Upper lobe of left lung (tissue), 4 donors: ENCODE results near the gene HOXB4.

Experiments used
- CTCF ChIP-seq, 6 experiments: fragments of 450-650 bp in 4 of 6; fragments of 200-600 bp in 2 of 6; sonication (generic) in 2 of 6; IDR thresholded peaks; one replicate each; pipeline ENCODE4 v1.5.1; 2016 to 2019; ENCODE audit warnings: antibody characterized with exemption in 6 of 6
- EP300 ChIP-seq, 4 donors: sonication (generic); formaldehyde crosslinking; IDR thresholded peaks; one replicate each; pipeline ENCODE4 v1.5.1; 2017; ENCODE audit warnings: antibody characterized with exemption in 4 of 4, control low read depth in 2 of 4
- POLR2A ChIP-seq, 4 donors: fragments of 450-650 bp; IDR thresholded peaks; one replicate each; pipeline ENCODE4 v1.5.1; 2016 to 2017; ENCODE audit warnings: antibody characterized with exemption in 4 of 4, mild to moderate bottlenecking in 2 of 4
- POLR2AphosphoS5 ChIP-seq, 2 donors: sonication (generic); formaldehyde crosslinking; IDR thresholded peaks; one replicate each; pipeline ENCODE4 v1.5.1; 2017; ENCODE audit warnings: antibody characterized with exemption in 2 of 2

- TF ChIP-seq CTCF (IDR thresholded peaks at IDR 0.05) (no peak), POLR2AphosphoS5 (IDR thresholded peaks at IDR 0.05) (no peak), POLR2A (IDR thresholded peaks at IDR 0.05) (no peak), EP300 (IDR thresholded peaks at IDR 0.05) (no peak)
Measured at GRCh38 chr17:48615047-48615962, 37.2 kb upstream of the HOXB4 start, which contains the start of gene HOXB8.
